HCT116 (cell line): ENCODE data around the gene FOXC2.

Experiments
- CEBPB ChIP-seq: IDR thresholded peaks from 2 replicates; pipeline ENCODE4 v1.6.1; 2012; ENCODE audit warnings: low read depth
- CTCF ChIP-seq, 3 experiments: fragments of 200-600 bp in 1 of 3; sonication (generic) in 1 of 3; IDR thresholded peaks in 2 of 3; conservative IDR thresholded peaks in 1 of 3; 2 replicates each; pipeline ENCODE4 v1.5.1; 2012 to 2017; ENCODE audit warnings: low read depth in 2 of 3, low read length in 2 of 3, antibody characterized with exemption in 1 of 3, borderline replicate concordance in 1 of 3, control low read depth in 1 of 3, mild to moderate bottlenecking in 1 of 3, mixed read lengths in 1 of 3, mixed run types in 1 of 3, moderate library complexity in 1 of 3; ENCODE audit not compliant: insufficient read depth in 1 of 3
- EGR1 ChIP-seq: IDR thresholded peaks from 2 replicates; pipeline ENCODE4 v1.6.1; 2012; ENCODE audit warnings: low read depth
- EZH2 ChIP-seq: fragments of 200-600 bp; sonication (generic); IDR thresholded peaks from 2 replicates; pipeline ENCODE4 v1.6.1; 2017; ENCODE audit warnings: antibody characterized with exemption, mixed run types
- EZH2phosphoT487 ChIP-seq: fragments of 200-600 bp; IDR thresholded peaks from 2 replicates; pipeline ENCODE4 v1.6.1; 2018; ENCODE audit warnings: antibody characterized with exemption, borderline replicate concordance
- FOSL1 ChIP-seq: IDR thresholded peaks from 2 replicates; pipeline ENCODE4 v1.6.1; 2012; ENCODE audit warnings: low read depth
- JUND ChIP-seq: IDR thresholded peaks from 2 replicates; pipeline ENCODE4 v1.6.1; 2012
- POLR2A ChIP-seq: IDR thresholded peaks from 2 replicates; pipeline ENCODE4 v1.7.0; 2011; ENCODE audit warnings: borderline replicate concordance; ENCODE audit not compliant: insufficient read depth, insufficient read length; ENCODE audit errors: extremely low read depth
- POLR2AphosphoS5 ChIP-seq: IDR thresholded peaks from 2 replicates; pipeline ENCODE4 v1.6.1; 2011; ENCODE audit warnings: mild to moderate bottlenecking, low read depth, low read length, moderate library complexity
- SP1 ChIP-seq: IDR thresholded peaks from 2 replicates; pipeline ENCODE4 v1.6.1; 2012; ENCODE audit warnings: low read depth
- SRF ChIP-seq: IDR thresholded peaks from 2 replicates; pipeline ENCODE4 v1.6.1; 2012; ENCODE audit warnings: low read depth
- ZFX ChIP-seq: fragments of 450-650 bp; IDR thresholded peaks from 2 replicates; pipeline ENCODE4 v1.6.1; 2017

- TF ChIP-seq SRF (no peak), EZH2 (no peak), CTCF (IDR thresholded peaks at IDR 0.05 in 2 of 3, conservative IDR thresholded peaks at IDR 0.05 in 1 of 3; ENCODE audit: borderline replicate concordance in 1 of 3, insufficient read depth in 1 of 3, low read depth in 2 of 3, low read length in 2 of 3) (no peak), EZH2phosphoT487 (no peak), EGR1 (no peak), POLR2A (no peak), POLR2AphosphoS5 (no peak), ZFX (no peak), CEBPB (no peak), FOSL1 (no peak), JUND (no peak), SP1 (no peak)
Observed at GRCh38 chr16:86537486-86537885, 29.1 kb upstream of the FOXC2 start.
